Measurements from ENCODE around the gene SLC43A1.

GRCh38 chr11:57506522-57506921 is 9.0 kb downstream of the SLC43A1 start:
- no peak for TF ChIP-seq CTCF (IDR thresholded peaks at IDR 0.05; ENCODE audit: low read depth, low read length, poor library complexity, severe bottlenecking)
- no peak for TF ChIP-seq EZH2phosphoT487 (IDR thresholded peaks at IDR 0.05; ENCODE audit: borderline replicate concordance, low read length)
